ENCODE results near the gene PTGS2. TPM values are rescaled to one million over a fixed set of nuclear protein-coding genes. Genes with fewer than 3 reads are reported as not detected.

PTGS2 gene
- total RNA-seq, 1 experiment from 2014 or later = 0.91 TPM

DNA sequence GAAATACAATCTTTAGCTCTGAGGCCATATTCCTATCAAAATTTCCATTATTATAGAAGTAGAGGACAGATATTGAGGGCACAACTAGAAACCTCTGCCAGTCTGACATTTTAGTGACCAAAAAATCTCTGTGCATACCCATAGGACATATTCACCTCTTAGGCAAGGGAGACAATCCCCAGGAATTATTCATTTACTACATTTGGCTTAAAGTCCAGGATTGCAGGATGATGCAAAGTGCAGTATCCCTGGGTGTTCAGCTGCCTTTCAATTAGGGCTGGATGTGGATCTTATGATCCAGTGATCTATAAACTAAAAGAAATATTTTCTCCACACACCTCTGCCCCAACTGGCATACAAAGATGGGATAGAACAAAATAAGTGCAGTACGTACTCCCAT, 50.9 kb downstream of the PTGS2 start:
- POLR2A ChIA-PET = no interaction called here
- TF ChIP-seq SRF (IDR thresholded peaks at IDR 0.05; ENCODE audit: low read depth) (no peak), ELF1 (IDR thresholded peaks at IDR 0.05; ENCODE audit: borderline replicate concordance, low read depth) (no peak), SP1 (IDR thresholded peaks at IDR 0.05; ENCODE audit: low read depth) (no peak), TCF7L2 (IDR thresholded peaks at IDR 0.05; ENCODE audit: borderline replicate concordance, extremely low read depth, insufficient read depth, insufficient read length) (no peak), EZH2phosphoT487 (IDR thresholded peaks at IDR 0.05; ENCODE audit: borderline replicate concordance) (no peak)
- TF ChIP-seq, protein P1, sequence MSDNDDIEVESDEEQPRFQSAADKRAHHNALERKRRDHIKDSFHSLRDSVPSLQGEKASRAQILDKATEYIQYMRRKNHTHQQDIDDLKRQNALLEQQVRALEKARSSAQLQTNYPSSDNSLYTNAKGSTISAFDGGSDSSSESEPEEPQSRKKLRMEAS (IDR thresholded peaks at IDR 0.05) = no peak
- TF ChIP-seq, protein P2, sequence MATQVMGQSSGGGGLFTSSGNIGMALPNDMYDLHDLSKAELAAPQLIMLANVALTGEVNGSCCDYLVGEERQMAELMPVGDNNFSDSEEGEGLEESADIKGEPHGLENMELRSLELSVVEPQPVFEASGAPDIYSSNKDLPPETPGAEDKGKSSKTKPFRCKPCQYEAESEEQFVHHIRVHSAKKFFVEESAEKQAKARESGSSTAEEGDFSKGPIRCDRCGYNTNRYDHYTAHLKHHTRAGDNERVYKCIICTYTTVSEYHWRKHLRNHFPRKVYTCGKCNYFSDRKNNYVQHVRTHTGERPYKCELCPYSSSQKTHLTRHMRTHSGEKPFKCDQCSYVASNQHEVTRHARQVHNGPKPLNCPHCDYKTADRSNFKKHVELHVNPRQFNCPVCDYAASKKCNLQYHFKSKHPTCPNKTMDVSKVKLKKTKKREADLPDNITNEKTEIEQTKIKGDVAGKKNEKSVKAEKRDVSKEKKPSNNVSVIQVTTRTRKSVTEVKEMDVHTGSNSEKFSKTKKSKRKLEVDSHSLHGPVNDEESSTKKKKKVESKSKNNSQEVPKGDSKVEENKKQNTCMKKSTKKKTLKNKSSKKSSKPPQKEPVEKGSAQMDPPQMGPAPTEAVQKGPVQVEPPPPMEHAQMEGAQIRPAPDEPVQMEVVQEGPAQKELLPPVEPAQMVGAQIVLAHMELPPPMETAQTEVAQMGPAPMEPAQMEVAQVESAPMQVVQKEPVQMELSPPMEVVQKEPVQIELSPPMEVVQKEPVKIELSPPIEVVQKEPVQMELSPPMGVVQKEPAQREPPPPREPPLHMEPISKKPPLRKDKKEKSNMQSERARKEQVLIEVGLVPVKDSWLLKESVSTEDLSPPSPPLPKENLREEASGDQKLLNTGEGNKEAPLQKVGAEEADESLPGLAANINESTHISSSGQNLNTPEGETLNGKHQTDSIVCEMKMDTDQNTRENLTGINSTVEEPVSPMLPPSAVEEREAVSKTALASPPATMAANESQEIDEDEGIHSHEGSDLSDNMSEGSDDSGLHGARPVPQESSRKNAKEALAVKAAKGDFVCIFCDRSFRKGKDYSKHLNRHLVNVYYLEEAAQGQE (IDR thresholded peaks at IDR 0.05; ENCODE audit: low read depth) = no peak
- TF ChIP-seq, protein P3, sequence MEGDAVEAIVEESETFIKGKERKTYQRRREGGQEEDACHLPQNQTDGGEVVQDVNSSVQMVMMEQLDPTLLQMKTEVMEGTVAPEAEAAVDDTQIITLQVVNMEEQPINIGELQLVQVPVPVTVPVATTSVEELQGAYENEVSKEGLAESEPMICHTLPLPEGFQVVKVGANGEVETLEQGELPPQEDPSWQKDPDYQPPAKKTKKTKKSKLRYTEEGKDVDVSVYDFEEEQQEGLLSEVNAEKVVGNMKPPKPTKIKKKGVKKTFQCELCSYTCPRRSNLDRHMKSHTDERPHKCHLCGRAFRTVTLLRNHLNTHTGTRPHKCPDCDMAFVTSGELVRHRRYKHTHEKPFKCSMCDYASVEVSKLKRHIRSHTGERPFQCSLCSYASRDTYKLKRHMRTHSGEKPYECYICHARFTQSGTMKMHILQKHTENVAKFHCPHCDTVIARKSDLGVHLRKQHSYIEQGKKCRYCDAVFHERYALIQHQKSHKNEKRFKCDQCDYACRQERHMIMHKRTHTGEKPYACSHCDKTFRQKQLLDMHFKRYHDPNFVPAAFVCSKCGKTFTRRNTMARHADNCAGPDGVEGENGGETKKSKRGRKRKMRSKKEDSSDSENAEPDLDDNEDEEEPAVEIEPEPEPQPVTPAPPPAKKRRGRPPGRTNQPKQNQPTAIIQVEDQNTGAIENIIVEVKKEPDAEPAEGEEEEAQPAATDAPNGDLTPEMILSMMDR (IDR thresholded peaks at IDR 0.05 in 2 of 3, conservative IDR thresholded peaks at IDR 0.05 in 1 of 3; ENCODE audit: borderline replicate concordance in 1 of 3, insufficient read depth in 1 of 3, low read depth in 2 of 3, low read length in 2 of 3) = no peak

More for the DNA sequence above, 50.9 kb downstream of the PTGS2 start:
- Histone ChIP-seq H3K9me2 (ENCODE audit: insufficient read depth) (no peaks in the 10 kb centered on the region), H3K4me2 (ENCODE audit: low read length) (no peak overlapping the region), H3K27ac (ENCODE audit: low read depth, low read length) (no peak overlapping the region), H3K9ac (ENCODE audit: low read length) (no peak overlapping the region), H3K79me2 (ENCODE audit: insufficient read depth, low read length) (no peaks in the 10 kb centered on the region), H3K4me1 (ENCODE audit: control insufficient read depth in 1 of 2, insufficient read depth in 2 of 2, low read length in 2 of 2) (no peaks in the 10 kb centered on the region), H2AFZ (ENCODE audit: low read depth, low read length, poor library complexity, severe bottlenecking) (no peak overlapping the region), H3K4me3 (replicated peaks in 1 of 2; ENCODE audit: low read depth in 1 of 2, low read length in 2 of 2) (no peak overlapping the region), H4K20me1 (ENCODE audit: insufficient read depth) (no peaks in the 10 kb centered on the region), H3K9me3 (ENCODE audit: control insufficient read depth in 1 of 2, insufficient read depth in 1 of 2, low read depth in 1 of 2, low read length in 2 of 2) (no peaks in the 10 kb centered on the region), H3K36me3 (ENCODE audit: control insufficient read depth in 1 of 2, insufficient read depth in 2 of 2, low read length in 2 of 2) (no peaks in the 10 kb centered on the region), H3K27me3 (ENCODE audit: insufficient read depth, low read length) (no peaks in the 10 kb centered on the region)
- ChIA-PET RAD21 (ENCODE audit: low non-redundant PET in 1 of 2, low total read pairs in 2 of 2, uncharacterized antibody in 2 of 2, unreplicated experiment in 2 of 2) (no interaction called here), CTCF (no interaction called here)
- DNase-seq (ENCODE audit: low read depth, low spot score) (no peak), ATAC-seq (no peak)
- intact Hi-C loops (cut with micrococcal nuclease) = no loop called here
- BruUV-seq (replicated peaks) = no TSS peak

Data from HCT116 (cell line).